ENCODE data around the gene CEBPG. TPM values are rescaled to one million over a fixed set of nuclear protein-coding genes. Genes with fewer than 3 reads are reported as not detected.

CEBPG gene
- total RNA-seq, 1 experiment from 2014 or later: 33.4 TPM

GRCh38 chr19:33408116-33408515, 34.6 kb downstream of the CEBPG start:
- no peaks in the 10 kb centered on the region for H3K36me3 ChIP-seq (ENCODE audit: low read depth)
- no peaks in the 10 kb centered on the region for H3F3A ChIP-seq (ENCODE audit: insufficient read depth, low read depth)
- POLR2A ChIA-PET (ENCODE audit: unreplicated experiment): no interaction called here
- H3K79me2 ChIP-seq (ENCODE audit: low read depth): no peaks in the 10 kb centered on the region
- no peak overlapping the region for H2AFZ ChIP-seq
- DNase-seq: no peak
- no peaks in the 10 kb centered on the region for H4K20me1 ChIP-seq (ENCODE audit: insufficient read depth)
- no peak overlapping the region for H3K27ac ChIP-seq
- no TSS peak for BruUV-seq (replicated peaks)
- H3K4me3 ChIP-seq: no peak overlapping the region
- H3K9me3 ChIP-seq (ENCODE audit: insufficient read depth, low read depth): no peaks in the 10 kb centered on the region
- H3K9me2 ChIP-seq (ENCODE audit: insufficient read depth): no peaks in the 10 kb centered on the region
- H3K4me2 ChIP-seq: no peak overlapping the region
- H3K27me3 ChIP-seq (ENCODE audit: insufficient read depth, low read depth): no peaks in the 10 kb centered on the region
- no peaks in the 10 kb centered on the region for H3K4me1 ChIP-seq (replicated peaks; ENCODE audit: insufficient read depth)
- intact Hi-C loops (cut with micrococcal nuclease; ENCODE audit: unreplicated experiment): loop anchor here (5.0 kb wide), 2 partner anchors 266 to 281 kb away; no protein-coding TSS in a partner anchor
- CTCF ChIA-PET: interaction anchor here (0.5 kb wide), 1 partner anchor 164 kb away, joined by 4 read pairs; no protein-coding TSS in a partner anchor
- no peak for TF ChIP-seq EZH2 (IDR thresholded peaks at IDR 0.05; ENCODE audit: low read depth)
- TF ChIP-seq, protein P1, sequence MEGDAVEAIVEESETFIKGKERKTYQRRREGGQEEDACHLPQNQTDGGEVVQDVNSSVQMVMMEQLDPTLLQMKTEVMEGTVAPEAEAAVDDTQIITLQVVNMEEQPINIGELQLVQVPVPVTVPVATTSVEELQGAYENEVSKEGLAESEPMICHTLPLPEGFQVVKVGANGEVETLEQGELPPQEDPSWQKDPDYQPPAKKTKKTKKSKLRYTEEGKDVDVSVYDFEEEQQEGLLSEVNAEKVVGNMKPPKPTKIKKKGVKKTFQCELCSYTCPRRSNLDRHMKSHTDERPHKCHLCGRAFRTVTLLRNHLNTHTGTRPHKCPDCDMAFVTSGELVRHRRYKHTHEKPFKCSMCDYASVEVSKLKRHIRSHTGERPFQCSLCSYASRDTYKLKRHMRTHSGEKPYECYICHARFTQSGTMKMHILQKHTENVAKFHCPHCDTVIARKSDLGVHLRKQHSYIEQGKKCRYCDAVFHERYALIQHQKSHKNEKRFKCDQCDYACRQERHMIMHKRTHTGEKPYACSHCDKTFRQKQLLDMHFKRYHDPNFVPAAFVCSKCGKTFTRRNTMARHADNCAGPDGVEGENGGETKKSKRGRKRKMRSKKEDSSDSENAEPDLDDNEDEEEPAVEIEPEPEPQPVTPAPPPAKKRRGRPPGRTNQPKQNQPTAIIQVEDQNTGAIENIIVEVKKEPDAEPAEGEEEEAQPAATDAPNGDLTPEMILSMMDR (conservative IDR thresholded peaks at IDR 0.05): no peak

DNA sequence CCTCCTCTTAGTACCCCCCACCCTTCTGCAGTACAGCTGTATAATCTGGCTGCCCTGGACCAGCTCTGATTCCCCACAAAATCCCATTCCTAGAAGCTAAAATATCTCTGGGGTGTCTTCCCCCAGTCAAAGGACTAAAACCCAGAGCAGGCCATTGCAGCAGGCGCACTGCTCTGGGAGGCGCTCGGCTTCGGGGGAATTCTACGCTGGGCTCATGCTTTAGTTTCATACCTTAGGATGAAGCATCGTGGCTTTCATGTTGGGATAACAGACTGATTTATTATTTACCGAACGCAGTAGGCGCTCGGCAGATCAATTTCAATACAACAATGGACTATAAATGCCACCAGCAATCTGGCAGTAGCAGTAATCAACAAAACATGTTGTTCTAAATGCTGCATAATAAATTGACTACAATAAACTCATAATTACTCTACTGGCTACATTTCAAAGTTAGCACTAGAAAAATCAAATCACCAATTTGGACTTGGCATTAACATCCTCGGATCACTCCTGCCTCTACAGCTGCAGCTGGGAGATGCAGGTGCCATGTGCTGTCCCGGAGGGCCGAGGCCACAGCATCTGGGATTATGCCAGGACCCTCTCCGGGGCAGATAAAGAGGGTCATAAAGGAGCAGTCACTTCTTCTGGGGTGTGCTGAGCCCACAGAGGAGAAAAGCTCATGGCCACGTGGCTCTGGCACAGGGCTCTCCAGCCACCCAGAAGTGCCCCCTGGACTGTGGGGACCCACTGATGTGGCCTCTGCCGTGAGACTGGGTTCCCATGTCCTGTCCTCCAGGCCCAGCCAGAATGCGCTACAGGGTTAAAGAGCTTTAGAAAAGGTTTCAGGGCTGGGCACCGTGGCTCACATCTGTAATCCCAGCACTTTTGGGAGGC, 35.3 kb downstream of the CEBPG start:
- Histone ChIP-seq H3K36me3 (ENCODE audit: low read depth) (no peaks in the 10 kb centered on the region), H3K4me2 (no peak overlapping the region), H3K9me3 (ENCODE audit: insufficient read depth, low read depth) (no peaks in the 10 kb centered on the region), H3F3A (ENCODE audit: insufficient read depth, low read depth) (no peaks in the 10 kb centered on the region), H3K4me1 (replicated peaks; ENCODE audit: insufficient read depth) (no peaks in the 10 kb centered on the region), H2AFZ (no peak overlapping the region), H3K27ac (no peak overlapping the region), H3K79me2 (ENCODE audit: low read depth) (no peaks in the 10 kb centered on the region), H3K9me2 (ENCODE audit: insufficient read depth) (no peaks in the 10 kb centered on the region), H4K20me1 (ENCODE audit: insufficient read depth) (no peaks in the 10 kb centered on the region), H3K4me3 (no peak overlapping the region), H3K27me3 (ENCODE audit: insufficient read depth, low read depth) (no peaks in the 10 kb centered on the region)
- no TSS peak for BruUV-seq (replicated peaks)
- ChIA-PET CTCF (interaction anchor here (0.5 kb wide), 1 partner anchor 165 kb away, joined by 4 read pairs; no protein-coding TSS in a partner anchor), POLR2A (ENCODE audit: unreplicated experiment) (no interaction called here)
- intact Hi-C loops (cut with micrococcal nuclease; ENCODE audit: unreplicated experiment): loop anchor here (5.0 kb wide), 2 partner anchors 266 to 281 kb away; no protein-coding TSS in a partner anchor
- TF ChIP-seq EZH2 (IDR thresholded peaks at IDR 0.05; ENCODE audit: low read depth): no peak
- no peak for DNase-seq

DNA sequence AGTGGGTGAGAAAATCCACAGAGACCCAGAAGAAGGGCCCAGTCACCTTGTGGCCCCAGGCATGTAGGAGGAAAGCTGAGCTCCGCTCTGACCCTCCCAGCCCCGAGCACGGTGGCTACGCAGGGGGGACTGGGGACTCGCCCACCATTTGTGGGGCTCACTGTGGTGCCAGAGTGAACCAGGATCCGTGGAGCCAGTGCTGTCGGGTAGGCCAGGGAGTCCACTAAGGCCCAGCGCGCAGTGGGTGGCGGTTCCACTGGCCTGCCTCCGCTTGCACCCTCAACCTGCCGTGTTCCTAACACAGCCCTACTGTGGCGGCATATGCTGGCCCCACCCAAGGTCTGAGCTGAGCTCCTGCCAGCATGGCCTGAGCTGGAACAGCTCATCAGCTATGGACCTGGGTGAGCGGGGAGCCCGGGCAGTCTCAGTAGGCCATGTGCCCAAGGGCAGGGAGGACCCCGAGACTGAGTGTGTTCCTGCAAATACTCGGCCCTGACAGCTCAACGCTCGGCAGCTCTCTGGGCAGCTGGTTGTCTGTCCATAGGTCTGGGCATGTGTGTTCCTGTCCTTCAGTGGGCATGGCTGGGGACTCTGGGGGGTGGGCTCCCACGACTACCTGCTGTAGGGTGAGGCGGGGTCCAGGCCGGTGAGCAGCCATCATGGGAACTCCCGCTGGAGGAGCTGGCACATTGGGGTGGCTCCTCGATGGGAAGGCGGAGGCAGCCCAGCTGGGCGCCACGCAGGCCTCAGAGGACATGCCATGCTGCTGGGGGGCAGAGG, 36.6 kb downstream of the CEBPG start:
- intact Hi-C loops (cut with micrococcal nuclease; ENCODE audit: unreplicated experiment): loop anchor here (5.0 kb wide), 2 partner anchors 268 to 283 kb away; no protein-coding TSS in a partner anchor
- no TSS peak for BruUV-seq (replicated peaks)
- POLR2A ChIA-PET (ENCODE audit: unreplicated experiment): no interaction called here
- Histone ChIP-seq H3K4me2 (no peak overlapping the region), H3K9me3 (ENCODE audit: insufficient read depth, low read depth) (no peaks in the 10 kb centered on the region), H3F3A (ENCODE audit: insufficient read depth, low read depth) (no peaks in the 10 kb centered on the region), H3K36me3 (ENCODE audit: low read depth) (no peaks in the 10 kb centered on the region), H3K9me2 (ENCODE audit: insufficient read depth) (no peaks in the 10 kb centered on the region), H4K20me1 (ENCODE audit: insufficient read depth) (no peaks in the 10 kb centered on the region), H3K27me3 (ENCODE audit: insufficient read depth, low read depth) (no peaks in the 10 kb centered on the region), H3K79me2 (ENCODE audit: low read depth) (no peaks in the 10 kb centered on the region), H3K4me1 (replicated peaks; ENCODE audit: insufficient read depth) (no peaks in the 10 kb centered on the region), H3K4me3 (no peak overlapping the region), H2AFZ (no peak overlapping the region), H3K27ac (no peak overlapping the region)
- DNase-seq: no peak
- TF ChIP-seq EZH2 (IDR thresholded peaks at IDR 0.05; ENCODE audit: low read depth): no peak
- TF ChIP-seq, protein P1 (conservative IDR thresholded peaks at IDR 0.05): no peak
- CTCF ChIA-PET: no interaction called here
